ENCODE measurements around the gene NOTCH1.

The NOTCH1 gene

DNA sequence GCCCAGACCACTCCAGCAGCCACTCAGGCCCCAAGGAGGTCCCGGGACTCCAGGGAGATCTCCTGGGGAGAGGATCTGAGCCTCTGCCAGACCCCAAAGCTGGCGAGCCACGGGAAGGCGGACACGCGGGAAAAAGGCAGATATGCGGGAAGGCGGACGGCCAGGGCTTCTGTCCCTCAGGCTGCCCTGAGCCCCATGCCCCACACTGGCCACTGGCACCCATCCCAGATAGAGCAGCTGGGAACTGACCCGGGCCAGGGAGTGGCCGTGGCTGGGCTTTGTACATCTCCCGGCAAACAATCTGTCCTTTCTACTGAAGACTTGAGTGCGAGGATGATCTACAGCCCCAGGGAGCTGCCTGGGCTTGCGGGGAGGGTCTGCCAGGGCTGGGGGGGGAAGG is 21.1 kb upstream of the NOTCH1 start:
- TF ChIP-seq, protein P1, sequence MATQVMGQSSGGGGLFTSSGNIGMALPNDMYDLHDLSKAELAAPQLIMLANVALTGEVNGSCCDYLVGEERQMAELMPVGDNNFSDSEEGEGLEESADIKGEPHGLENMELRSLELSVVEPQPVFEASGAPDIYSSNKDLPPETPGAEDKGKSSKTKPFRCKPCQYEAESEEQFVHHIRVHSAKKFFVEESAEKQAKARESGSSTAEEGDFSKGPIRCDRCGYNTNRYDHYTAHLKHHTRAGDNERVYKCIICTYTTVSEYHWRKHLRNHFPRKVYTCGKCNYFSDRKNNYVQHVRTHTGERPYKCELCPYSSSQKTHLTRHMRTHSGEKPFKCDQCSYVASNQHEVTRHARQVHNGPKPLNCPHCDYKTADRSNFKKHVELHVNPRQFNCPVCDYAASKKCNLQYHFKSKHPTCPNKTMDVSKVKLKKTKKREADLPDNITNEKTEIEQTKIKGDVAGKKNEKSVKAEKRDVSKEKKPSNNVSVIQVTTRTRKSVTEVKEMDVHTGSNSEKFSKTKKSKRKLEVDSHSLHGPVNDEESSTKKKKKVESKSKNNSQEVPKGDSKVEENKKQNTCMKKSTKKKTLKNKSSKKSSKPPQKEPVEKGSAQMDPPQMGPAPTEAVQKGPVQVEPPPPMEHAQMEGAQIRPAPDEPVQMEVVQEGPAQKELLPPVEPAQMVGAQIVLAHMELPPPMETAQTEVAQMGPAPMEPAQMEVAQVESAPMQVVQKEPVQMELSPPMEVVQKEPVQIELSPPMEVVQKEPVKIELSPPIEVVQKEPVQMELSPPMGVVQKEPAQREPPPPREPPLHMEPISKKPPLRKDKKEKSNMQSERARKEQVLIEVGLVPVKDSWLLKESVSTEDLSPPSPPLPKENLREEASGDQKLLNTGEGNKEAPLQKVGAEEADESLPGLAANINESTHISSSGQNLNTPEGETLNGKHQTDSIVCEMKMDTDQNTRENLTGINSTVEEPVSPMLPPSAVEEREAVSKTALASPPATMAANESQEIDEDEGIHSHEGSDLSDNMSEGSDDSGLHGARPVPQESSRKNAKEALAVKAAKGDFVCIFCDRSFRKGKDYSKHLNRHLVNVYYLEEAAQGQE (IDR thresholded peaks at IDR 0.05; ENCODE audit: insufficient read depth in 1 of 2, low read depth in 2 of 2, low read length in 2 of 2), result no peak
- TF ChIP-seq SIN3A (IDR thresholded peaks at IDR 0.05; ENCODE audit: borderline replicate concordance, insufficient read depth, low read length) (no peak), TAF1 (IDR thresholded peaks at IDR 0.05; ENCODE audit: borderline replicate concordance, insufficient read depth, low read length) (no peak), POLR2AphosphoS5 (IDR thresholded peaks at IDR 0.05; ENCODE audit: low read depth, low read length) (no peak), FOXP2 (optimal IDR thresholded peaks at IDR 0.05; ENCODE audit: borderline replicate concordance, extremely low read depth, extremely low read length, insufficient read depth) (no peak)

DNA sequence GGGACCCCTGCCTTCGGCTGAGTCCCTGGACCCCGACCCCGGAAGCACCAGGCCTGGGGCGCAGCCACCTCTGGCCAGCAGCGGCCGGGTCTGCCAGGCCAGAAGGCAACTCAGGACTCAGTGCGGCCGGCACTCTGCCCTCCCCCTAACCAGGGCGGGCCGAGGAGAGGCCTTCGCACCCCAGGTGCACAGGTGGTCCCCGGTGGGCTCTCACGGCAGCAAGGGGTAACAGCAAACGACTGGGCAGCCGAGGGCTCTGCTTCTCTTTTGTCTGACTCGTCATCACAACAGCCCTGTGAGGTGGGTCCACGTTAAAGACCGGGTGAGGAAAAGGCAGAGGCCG is 20.7 kb upstream of the NOTCH1 start:
- TF ChIP-seq SIN3A (IDR thresholded peaks at IDR 0.05; ENCODE audit: borderline replicate concordance, insufficient read depth, low read length) (no peak), TAF1 (IDR thresholded peaks at IDR 0.05; ENCODE audit: borderline replicate concordance, insufficient read depth, low read length) (no peak), FOXP2 (optimal IDR thresholded peaks at IDR 0.05; ENCODE audit: borderline replicate concordance, extremely low read depth, extremely low read length, insufficient read depth) (no peak), POLR2AphosphoS5 (IDR thresholded peaks at IDR 0.05; ENCODE audit: low read depth, low read length) (no peak)
- TF ChIP-seq, protein P1 (IDR thresholded peaks at IDR 0.05; ENCODE audit: insufficient read depth in 1 of 2, low read depth in 2 of 2, low read length in 2 of 2), result no peak

DNA sequence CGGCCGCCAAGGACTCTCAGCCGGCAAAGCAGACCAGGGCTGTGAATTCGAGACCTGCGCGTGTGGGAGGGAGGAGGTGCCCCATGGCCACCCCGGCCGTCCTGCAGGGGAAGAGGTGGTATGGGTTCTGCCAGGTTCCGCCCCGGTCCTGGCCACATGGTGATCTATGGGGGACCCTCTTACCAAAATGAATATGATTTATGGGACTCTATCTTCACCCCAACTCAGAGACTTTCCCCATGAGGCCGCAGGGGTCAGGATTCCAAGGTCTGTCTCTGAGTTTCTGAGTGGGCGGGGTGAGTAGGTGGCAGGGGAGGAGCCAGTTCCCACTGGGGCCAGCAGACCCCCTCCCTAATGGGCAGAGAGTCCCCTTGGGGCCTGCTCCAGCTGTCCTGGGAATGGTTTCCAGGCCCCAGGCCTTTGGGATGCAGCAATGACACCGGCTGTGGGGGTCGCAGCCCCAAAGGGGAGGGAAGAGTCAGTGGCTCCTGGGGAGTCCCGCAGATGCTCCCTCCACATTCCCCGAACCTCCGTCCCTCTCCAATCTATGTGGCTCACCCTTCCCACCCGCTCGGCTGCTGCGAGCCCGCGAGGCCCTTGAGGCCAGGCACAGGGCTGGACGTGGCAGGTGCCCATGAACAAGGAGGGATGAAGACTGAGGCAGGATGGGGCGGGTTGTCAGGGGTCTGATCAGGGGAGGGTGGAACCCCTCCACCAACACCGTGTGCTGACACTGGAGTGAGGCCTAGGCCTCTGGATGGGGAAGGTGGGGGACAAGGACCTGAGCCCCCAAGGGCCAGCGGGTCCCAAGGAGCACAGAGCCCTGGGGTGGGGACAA is 20.1 kb upstream of the NOTCH1 start:
- no peak for TF ChIP-seq POLR2AphosphoS5 (IDR thresholded peaks at IDR 0.05; ENCODE audit: low read depth, low read length)
- TF ChIP-seq, protein P1 (IDR thresholded peaks at IDR 0.05; ENCODE audit: insufficient read depth in 1 of 2, low read depth in 2 of 2, low read length in 2 of 2), result no peak
- TF ChIP-seq SIN3A (IDR thresholded peaks at IDR 0.05; ENCODE audit: borderline replicate concordance, insufficient read depth, low read length), result no peak
- TF ChIP-seq FOXP2 (optimal IDR thresholded peaks at IDR 0.05; ENCODE audit: borderline replicate concordance, extremely low read depth, extremely low read length, insufficient read depth), result no peak
- no peak for TF ChIP-seq TAF1 (IDR thresholded peaks at IDR 0.05; ENCODE audit: borderline replicate concordance, insufficient read depth, low read length)

DNA sequence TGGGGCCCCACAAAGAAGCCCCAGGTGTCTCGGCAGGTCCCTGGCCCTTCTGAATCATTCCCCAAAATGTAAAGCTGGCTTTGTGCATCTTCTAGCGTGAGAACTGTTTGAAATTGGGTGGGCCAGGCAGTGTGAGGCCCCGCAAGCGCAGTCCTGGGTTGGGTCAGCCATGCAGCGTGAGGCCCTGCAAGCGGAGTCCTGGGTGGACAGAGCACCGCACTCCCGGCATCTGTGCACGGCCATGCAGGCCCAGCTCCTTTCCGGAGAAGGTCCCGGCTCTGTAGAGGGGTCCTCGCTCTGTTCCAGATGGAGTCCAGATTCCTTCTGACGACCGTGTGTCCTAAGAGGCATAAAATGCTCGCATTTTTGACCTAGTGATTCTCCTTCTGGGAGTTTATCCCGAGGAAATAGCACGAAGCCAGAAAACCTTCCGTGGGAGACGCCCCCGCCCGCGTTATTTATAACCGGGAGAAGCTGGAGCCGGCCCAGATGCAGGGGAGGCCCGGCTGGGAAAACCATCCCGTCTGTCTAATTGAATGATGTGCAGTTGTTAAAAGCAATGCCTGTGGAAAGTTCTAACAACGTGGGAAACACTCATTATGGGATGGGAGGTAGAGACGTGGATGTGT is 19.4 kb upstream of the NOTCH1 start:
- TF ChIP-seq POLR2AphosphoS5 (IDR thresholded peaks at IDR 0.05; ENCODE audit: low read depth, low read length) (no peak), SIN3A (IDR thresholded peaks at IDR 0.05; ENCODE audit: borderline replicate concordance, insufficient read depth, low read length) (no peak), TAF1 (IDR thresholded peaks at IDR 0.05; ENCODE audit: borderline replicate concordance, insufficient read depth, low read length) (no peak), FOXP2 (optimal IDR thresholded peaks at IDR 0.05; ENCODE audit: borderline replicate concordance, extremely low read depth, extremely low read length, insufficient read depth) (no peak)
- TF ChIP-seq, protein P1 (IDR thresholded peaks at IDR 0.05; ENCODE audit: insufficient read depth in 1 of 2, low read depth in 2 of 2, low read length in 2 of 2), result no peak
